Choroid plexus epithelial cell (primary cell): ENCODE results near the gene VWA7.

Experiments used
- DNase-seq: peaks from one replicate; pipeline ENCODE4 v3.0.0-alpha.2; 2010; ENCODE audit warnings: low read depth
- H3K4me3 ChIP-seq: 2 replicates; pipeline ENCODE4 v1.5.1; 2011; ENCODE audit warnings: low read depth, mild to moderate bottlenecking, control low read depth, low read length, moderate library complexity
- CTCF ChIP-seq: conservative IDR thresholded peaks from 2 replicates; pipeline ENCODE4 v1.5.1; 2011; ENCODE audit warnings: low read depth, mild to moderate bottlenecking, control low read depth, inconsistent platforms, low read length, moderate library complexity

Gene VWA7

GRCh38 chr6:31729515-31729978 is 47.6 kb downstream of the VWA7 start:
- peak overlapping the region; percentile 80 for H3K4me3 ChIP-seq
- DNase-seq = peak; percentile 91
- no peak for TF ChIP-seq CTCF

- H3K4me3 ChIP-seq = peak within 1 kb of the TSS; percentile 80
- DNase-seq = no peak
- peak; percentile 52 for TF ChIP-seq CTCF
These were observed 48.2 kb downstream of the VWA7 start, which contains the start of gene DDAH2 for GRCh38 chr6:31728767-31729514. TSS of gene DDAH2 (minus strand) at chr6:31729299. CDS start at chr6:31729161, 138 bp downstream.

- no peak for DNase-seq
- H3K4me3 ChIP-seq = no peak overlapping the region
- no peak for TF ChIP-seq CTCF
These were observed 49.1 kb downstream of the VWA7 start for GRCh38 chr6:31727717-31728671.

- no peak for TF ChIP-seq CTCF
- H3K4me3 ChIP-seq = no peak overlapping the region
- DNase-seq = no peak
These were observed 50.0 kb downstream of the VWA7 start for GRCh38 chr6:31727034-31727716.

- DNase-seq = no peak
- TF ChIP-seq CTCF = no peak
- H3K4me3 ChIP-seq = no peak overlapping the region
These were observed 51.4 kb downstream of the VWA7 start for GRCh38 chr6:31725502-31726350.

- no peak overlapping the region for H3K4me3 ChIP-seq
- no peak for DNase-seq
- no peak for TF ChIP-seq CTCF
These were observed 53.0 kb downstream of the VWA7 start for GRCh38 chr6:31723980-31724691.
